ENCODE results near the gene MCCC1. TPM values are rescaled to one million over a fixed set of nuclear protein-coding genes. Genes with fewer than 3 reads are reported as not detected.
A peak's percentile ranks its signal among the peaks of the same experiment; 100 is the strongest.

Gene MCCC1
- total RNA-seq, 3 donors from 2014 or later (not counting 1 experiment from before 2014, with no cell fraction given), result 18.4 to 23.0 (median 21.7) TPM

- no peaks in the 10 kb centered on the region for H3K9me3 ChIP-seq (ENCODE audit: control insufficient read depth, insufficient read depth, low read length)
- intact Hi-C loops (cut with micrococcal nuclease), result no loop called here
- H3K4me3 ChIP-seq (ENCODE audit: low read length), result no peak overlapping the region
- 96% methylated on average over 4 of the region's 4 CpGs for WGBS (ENCODE audit: insufficient coverage)
- no peak for DNase-seq
- H3K27me3 Mint-ChIP-seq (ENCODE audit: low read depth in 2 of 2), result no peaks in the 10 kb centered on the region
- H3K27ac ChIP-seq (ENCODE audit: low read length), result no peak overlapping the region
- no peaks in the 10 kb centered on the region for H3K27me3 ChIP-seq (ENCODE audit: control insufficient read depth, insufficient read depth, low read length)
- no peak for ATAC-seq
- no peak for TF ChIP-seq CTCF (IDR thresholded peaks at IDR 0.05)
- peaks cover 6% of the 10 kb centered on the region for H3K4me1 ChIP-seq (ENCODE audit: control insufficient read depth, insufficient read depth, low read length)
- no peak overlapping the region for H3K27ac Mint-ChIP-seq
- H3K4me1 Mint-ChIP-seq, result peaks cover 33 to 34% of the 10 kb centered on the region in 2 donors
- H3K36me3 ChIP-seq (ENCODE audit: control insufficient read depth, insufficient read depth, low read length), result peaks cover 17% of the 10 kb centered on the region
- H3K9me3 Mint-ChIP-seq, result no peaks in the 10 kb centered on the region
- no peaks in the 10 kb centered on the region for H3K36me3 Mint-ChIP-seq
- H3K4me3 Mint-ChIP-seq, result no peak overlapping the region
Measured at GRCh38 chr3:183094711-183095110, 4.6 kb downstream of the MCCC1 start.

- no peak for TF ChIP-seq CTCF (IDR thresholded peaks at IDR 0.05)
- H3K9me3 Mint-ChIP-seq, result no peaks in the 10 kb centered on the region
- no peak for DNase-seq
- peaks cover 24% of the 10 kb centered on the region for H3K36me3 ChIP-seq (ENCODE audit: control insufficient read depth, insufficient read depth, low read length)
- H3K9me3 ChIP-seq (ENCODE audit: control insufficient read depth, insufficient read depth, low read length), result no peaks in the 10 kb centered on the region
- H3K27me3 ChIP-seq (ENCODE audit: control insufficient read depth, insufficient read depth, low read length), result no peaks in the 10 kb centered on the region
- no peak for ATAC-seq
- WGBS (ENCODE audit: insufficient coverage), result 95% methylated on average over 7 of the region's 8 CpGs
- no peaks in the 10 kb centered on the region for H3K27me3 Mint-ChIP-seq (ENCODE audit: low read depth in 2 of 2)
- no peak overlapping the region for H3K27ac ChIP-seq (ENCODE audit: low read length)
- no peaks in the 10 kb centered on the region for H3K36me3 Mint-ChIP-seq
- intact Hi-C loops (cut with micrococcal nuclease), result no loop called here
- no peak overlapping the region for H3K4me3 ChIP-seq (ENCODE audit: low read length)
- H3K27ac Mint-ChIP-seq, result no peak overlapping the region
- H3K4me1 Mint-ChIP-seq, result peaks cover 12 to 21% of the 10 kb centered on the region in 2 donors
- no peak overlapping the region for H3K4me3 Mint-ChIP-seq
- no peaks in the 10 kb centered on the region for H3K4me1 ChIP-seq (ENCODE audit: control insufficient read depth, insufficient read depth, low read length)
Measured at GRCh38 chr3:183092256-183092655, 7.0 kb downstream of the MCCC1 start.

DNA sequence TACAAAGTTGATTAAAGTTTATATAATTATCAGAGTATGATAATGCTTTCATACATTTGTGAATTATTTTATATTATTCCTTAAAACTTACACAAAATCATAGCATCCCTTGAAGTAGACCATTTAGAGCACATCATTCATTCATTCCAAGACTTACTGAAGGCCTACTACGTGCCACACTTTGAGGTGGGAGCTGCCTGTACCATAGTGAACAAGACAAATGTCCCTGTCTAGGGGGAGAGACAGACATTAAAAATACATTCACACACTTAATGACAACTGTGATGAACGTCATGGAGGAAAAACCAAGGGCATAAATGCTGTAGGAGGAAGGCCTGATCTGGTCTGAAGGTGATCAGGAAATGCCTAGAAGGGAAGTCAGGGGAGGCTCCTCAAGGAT lies 12.1 kb downstream of the MCCC1 start:
- Histone ChIP-seq H3K4me1 (ENCODE audit: control insufficient read depth, insufficient read depth, low read length) (no peaks in the 10 kb centered on the region), H3K36me3 (ENCODE audit: control insufficient read depth, insufficient read depth, low read length) (peaks cover 63% of the 10 kb centered on the region), H3K4me3 (ENCODE audit: low read length) (no peak overlapping the region), H3K27ac (ENCODE audit: low read length) (no peak overlapping the region), H3K9me3 (ENCODE audit: control insufficient read depth, insufficient read depth, low read length) (no peaks in the 10 kb centered on the region), H3K27me3 (ENCODE audit: control insufficient read depth, insufficient read depth, low read length) (no peaks in the 10 kb centered on the region)
- peaks cover 21% of the 10 kb centered on the region for H3K36me3 Mint-ChIP-seq
- ATAC-seq (no peak), DNase-seq (no peak)
- no peak overlapping the region for H3K27ac Mint-ChIP-seq
- H3K4me1 Mint-ChIP-seq, result peaks cover 4 to 13% of the 10 kb centered on the region in 2 donors
- no peaks in the 10 kb centered on the region for H3K9me3 Mint-ChIP-seq
- H3K27me3 Mint-ChIP-seq (ENCODE audit: low read depth in 2 of 2), result no peaks in the 10 kb centered on the region
- no peak for TF ChIP-seq CTCF (IDR thresholded peaks at IDR 0.05)
- intact Hi-C loops (cut with micrococcal nuclease), result no loop called here
- 100% methylated on average over 1 of the region's 2 CpGs for WGBS (ENCODE audit: insufficient coverage)
- H3K4me3 Mint-ChIP-seq, result no peak overlapping the region

DNA sequence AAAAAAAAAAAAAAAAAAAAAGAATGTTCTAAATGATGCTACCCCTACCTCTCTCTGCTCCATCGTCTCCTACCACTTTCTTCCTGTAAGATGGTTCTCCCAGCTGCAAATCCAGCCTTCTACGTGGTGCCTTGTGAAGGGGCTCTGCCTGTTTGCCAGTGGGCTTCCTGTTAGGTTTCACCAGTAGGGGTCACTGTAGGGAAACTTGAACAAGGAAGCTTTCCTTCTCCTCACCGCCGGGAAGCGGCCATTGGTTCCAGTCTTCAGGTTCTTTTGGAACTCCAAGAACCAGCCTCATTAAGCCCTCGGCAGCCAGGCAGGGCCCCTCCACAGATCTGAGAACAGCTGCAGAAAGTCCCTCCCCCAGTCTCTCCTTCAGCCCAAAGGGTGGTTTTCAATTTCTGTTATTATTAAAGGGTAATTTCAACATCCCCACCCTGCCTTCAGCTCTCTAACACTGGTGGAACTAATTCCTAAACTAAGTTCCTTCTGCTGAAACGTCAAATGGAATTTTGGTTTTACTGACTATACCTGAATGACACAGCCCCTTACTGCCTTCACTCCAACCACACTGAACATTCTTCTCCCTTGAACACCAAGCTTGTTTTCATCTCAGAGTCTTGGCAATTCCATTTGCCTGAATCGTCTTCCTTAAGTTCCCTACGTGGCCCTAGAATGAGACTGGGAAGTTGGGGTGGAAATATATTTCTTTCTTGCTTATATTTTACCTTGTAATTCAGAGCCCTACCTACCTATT lies 13.5 kb downstream of the MCCC1 start:
- Histone ChIP-seq H3K4me3 (ENCODE audit: low read length) (no peak overlapping the region), H3K4me1 (ENCODE audit: control insufficient read depth, insufficient read depth, low read length) (no peaks in the 10 kb centered on the region), H3K27me3 (ENCODE audit: control insufficient read depth, insufficient read depth, low read length) (no peaks in the 10 kb centered on the region), H3K27ac (ENCODE audit: low read length) (no peak overlapping the region), H3K36me3 (ENCODE audit: control insufficient read depth, insufficient read depth, low read length) (peaks cover 64% of the 10 kb centered on the region), H3K9me3 (ENCODE audit: control insufficient read depth, insufficient read depth, low read length) (no peaks in the 10 kb centered on the region)
- no peak for ATAC-seq
- intact Hi-C loops (cut with micrococcal nuclease), result no loop called here
- 91% methylated on average over 7 of the region's 9 CpGs for WGBS (ENCODE audit: insufficient coverage)
- Mint-ChIP-seq H3K9me3 (no peaks in the 10 kb centered on the region), H3K4me1 (peaks cover 6 to 13% of the 10 kb centered on the region in 2 donors), H3K4me3 (no peak overlapping the region), H3K36me3 (peaks cover 23% of the 10 kb centered on the region), H3K27me3 (ENCODE audit: low read depth in 2 of 2) (no peaks in the 10 kb centered on the region), H3K27ac (no peak overlapping the region)
- no peak for TF ChIP-seq CTCF (IDR thresholded peaks at IDR 0.05)
- DNase-seq, result peak in 1 of 2 donors; percentile 49
